Stimulated activated CD8-positive, alpha-beta memory T cell treated with anti-CD3 and anti-CD28 coated beads, Interleukin-2, amount 100 ng/mL, for 48 hours (primary cell): ENCODE measurements around the gene LTBP1.
"Not testable (repeated sequence)": the region's sequence is repeated elsewhere in the genome, so short reads cannot be mapped to it uniquely, and the experiment has no call there.

Experiments
- DNase-seq, 2 donors: peaks; one replicate each; pipeline ENCODE4 v3.0.0-alpha.2; 2020; ENCODE audit warnings: low read depth in 2 of 2

LTBP1 gene, protein sequence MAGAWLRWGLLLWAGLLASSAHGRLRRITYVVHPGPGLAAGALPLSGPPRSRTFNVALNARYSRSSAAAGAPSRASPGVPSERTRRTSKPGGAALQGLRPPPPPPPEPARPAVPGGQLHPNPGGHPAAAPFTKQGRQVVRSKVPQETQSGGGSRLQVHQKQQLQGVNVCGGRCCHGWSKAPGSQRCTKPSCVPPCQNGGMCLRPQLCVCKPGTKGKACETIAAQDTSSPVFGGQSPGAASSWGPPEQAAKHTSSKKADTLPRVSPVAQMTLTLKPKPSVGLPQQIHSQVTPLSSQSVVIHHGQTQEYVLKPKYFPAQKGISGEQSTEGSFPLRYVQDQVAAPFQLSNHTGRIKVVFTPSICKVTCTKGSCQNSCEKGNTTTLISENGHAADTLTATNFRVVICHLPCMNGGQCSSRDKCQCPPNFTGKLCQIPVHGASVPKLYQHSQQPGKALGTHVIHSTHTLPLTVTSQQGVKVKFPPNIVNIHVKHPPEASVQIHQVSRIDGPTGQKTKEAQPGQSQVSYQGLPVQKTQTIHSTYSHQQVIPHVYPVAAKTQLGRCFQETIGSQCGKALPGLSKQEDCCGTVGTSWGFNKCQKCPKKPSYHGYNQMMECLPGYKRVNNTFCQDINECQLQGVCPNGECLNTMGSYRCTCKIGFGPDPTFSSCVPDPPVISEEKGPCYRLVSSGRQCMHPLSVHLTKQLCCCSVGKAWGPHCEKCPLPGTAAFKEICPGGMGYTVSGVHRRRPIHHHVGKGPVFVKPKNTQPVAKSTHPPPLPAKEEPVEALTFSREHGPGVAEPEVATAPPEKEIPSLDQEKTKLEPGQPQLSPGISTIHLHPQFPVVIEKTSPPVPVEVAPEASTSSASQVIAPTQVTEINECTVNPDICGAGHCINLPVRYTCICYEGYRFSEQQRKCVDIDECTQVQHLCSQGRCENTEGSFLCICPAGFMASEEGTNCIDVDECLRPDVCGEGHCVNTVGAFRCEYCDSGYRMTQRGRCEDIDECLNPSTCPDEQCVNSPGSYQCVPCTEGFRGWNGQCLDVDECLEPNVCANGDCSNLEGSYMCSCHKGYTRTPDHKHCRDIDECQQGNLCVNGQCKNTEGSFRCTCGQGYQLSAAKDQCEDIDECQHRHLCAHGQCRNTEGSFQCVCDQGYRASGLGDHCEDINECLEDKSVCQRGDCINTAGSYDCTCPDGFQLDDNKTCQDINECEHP (N-terminal part only)

GRCh38 chr2:32946314-32947075 lies at the start of gene LTBP1:
Gene LTBP1 (plus strand): TSS chr2:32946953. CDS start chr2:32947325, 372 bp downstream.
- peak; percentile 37 to 51 for DNase-seq

DNA sequence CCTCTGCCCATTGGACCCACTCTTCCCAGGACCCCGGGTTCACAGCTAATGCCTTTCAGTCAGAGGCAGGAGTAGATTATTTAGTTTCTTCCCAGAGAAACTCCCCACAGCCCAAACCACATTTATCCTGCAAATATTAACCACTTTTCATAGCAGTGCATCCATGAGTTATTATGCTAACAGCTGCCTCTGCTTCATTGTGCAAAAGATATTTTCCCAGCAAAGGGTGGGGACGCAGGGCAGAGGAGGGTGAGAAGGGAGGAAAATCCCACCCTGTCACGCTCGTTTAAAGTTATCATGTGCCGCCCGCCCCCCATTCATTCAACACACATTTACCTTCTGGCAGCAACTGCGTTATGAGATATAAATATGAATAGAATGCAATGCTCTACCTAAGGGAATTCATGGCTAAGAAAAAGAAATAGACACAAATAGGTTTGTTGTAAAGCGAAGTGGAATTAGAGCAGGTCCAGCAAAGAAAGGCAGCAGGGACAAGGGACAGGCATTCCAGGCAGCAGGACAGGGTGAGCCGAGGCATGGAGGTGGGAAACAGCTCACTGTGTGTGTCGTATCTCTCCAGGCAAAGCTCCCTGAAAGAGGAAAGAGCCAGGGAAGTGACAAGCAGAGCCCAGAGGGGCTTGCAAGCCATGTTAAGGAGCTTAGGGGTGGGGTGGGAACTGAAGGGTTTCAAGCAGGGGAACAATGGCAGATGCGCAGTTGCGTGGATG lies 46.3 kb upstream of the LTBP1 start:
- no peak for DNase-seq

GRCh38 chr2:32901313-32901712 lies 45.4 kb upstream of the LTBP1 start:
- DNase-seq = no peak

DNA sequence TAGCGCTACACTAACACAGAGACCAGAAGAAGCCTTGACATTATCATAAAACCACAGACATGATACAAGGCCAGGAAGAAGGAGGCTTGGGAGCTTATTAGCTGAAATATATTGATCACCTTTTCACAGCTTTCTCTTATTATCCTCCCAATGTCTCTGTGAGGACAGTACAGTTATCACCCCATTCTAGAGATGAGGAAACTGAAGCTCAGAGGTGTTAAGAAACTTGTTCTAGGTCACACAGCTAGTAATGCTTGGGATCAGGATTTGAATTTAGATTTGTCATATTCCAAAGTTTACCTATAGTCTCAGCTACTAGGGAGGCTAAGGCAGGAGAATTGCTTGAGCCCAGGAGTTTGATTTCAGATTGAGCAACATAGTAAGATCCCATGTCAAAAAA lies 44.6 kb upstream of the LTBP1 start:
- DNase-seq = no peak

GRCh38 chr2:32902986-32903385 lies 43.8 kb upstream of the LTBP1 start:
- no peak for DNase-seq

GRCh38 chr2:32904074-32904473 lies 42.7 kb upstream of the LTBP1 start:
- no peak for DNase-seq

DNA sequence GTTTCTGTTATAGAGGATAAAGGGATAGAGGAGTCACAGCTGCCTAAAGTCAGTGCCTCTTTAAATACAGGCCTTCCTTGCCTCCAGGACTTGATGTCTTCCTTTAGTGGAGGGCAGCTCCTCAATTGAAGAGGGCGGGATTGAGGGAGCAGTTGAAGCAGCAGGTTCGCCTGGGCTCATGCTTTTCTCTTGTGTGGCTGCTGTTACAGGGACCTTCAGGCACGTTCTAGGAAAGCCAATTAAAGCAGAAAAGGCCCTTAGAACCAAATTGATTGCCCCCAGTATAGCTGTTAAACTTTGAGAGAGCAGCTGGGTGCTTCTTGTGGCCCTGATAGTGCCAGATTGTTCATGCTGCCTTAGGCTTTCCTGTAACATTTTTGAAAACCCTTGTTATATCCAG lies 42.0 kb upstream of the LTBP1 start:
- no peak for DNase-seq

GRCh38 chr2:32905270-32905669 lies 41.5 kb upstream of the LTBP1 start:
- no peak for DNase-seq

- DNase-seq = no peak
These were observed 35.7 kb upstream of the LTBP1 start for GRCh38 chr2:32910883-32911598.

DNA sequence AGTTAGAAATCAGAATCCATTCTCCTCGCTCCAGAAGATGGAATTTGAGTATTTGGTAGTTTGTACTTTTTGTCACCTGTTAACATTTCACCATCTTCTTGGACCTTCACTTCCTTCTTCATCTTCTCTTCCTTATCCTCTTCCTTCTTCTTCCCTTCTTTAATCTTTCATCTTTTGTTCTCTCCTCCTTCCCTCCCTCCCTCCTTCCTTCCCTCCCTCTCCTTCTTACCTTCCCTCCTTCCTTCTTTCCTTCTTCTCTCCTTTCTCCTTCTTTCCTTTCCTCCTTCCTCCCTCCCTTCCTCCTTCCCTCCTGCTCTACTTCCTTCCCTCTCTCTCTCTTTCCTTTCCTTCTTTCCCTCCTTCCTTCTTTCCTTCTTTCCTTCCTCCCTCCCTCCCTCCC lies 31.1 kb upstream of the LTBP1 start:
- no peak for DNase-seq

- DNase-seq = no peak
These were observed 28.0 kb upstream of the LTBP1 start for GRCh38 chr2:32918774-32919173.

DNA sequence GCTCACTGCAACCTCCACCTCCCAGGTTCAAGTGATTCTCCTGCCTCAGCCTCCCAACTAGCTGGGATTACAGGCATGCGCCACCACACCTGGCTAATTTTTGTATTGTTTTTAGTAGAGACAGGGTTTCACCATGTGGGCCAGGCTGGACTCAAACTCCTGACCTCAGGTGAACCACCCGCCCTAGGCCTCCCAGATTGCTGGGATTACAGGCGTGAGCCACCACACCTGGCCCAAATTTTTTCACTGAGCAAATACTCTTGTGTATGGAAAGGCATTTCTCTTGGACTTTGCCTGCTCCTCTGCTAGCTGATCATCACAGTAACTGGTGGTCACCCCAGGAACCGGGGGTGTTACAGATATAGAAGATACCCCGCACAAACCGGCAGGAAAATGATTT lies 26.9 kb upstream of the LTBP1 start:
- not testable (repeated sequence) for DNase-seq

DNA sequence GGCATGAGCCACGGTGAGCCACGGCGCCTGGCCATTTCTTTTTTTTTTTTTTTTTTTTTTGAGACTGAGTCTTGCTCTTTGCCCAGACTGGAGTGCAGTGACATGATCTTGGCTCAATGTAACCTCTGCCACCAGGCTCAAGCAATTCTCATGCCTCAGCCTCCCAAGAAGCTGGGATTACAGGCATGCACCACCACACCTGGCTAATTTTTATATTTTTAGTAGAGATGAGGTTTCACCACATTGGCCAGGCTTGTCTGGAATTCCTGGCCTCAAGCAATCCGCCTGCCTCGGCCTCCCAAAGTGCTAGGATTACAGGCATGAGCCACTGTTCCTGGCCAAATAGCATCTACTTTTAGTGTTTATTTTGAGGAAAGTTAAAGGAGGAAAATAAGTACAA lies 25.3 kb upstream of the LTBP1 start:
- not testable (repeated sequence) for DNase-seq

GRCh38 chr2:32922501-32922900 lies 24.3 kb upstream of the LTBP1 start:
- DNase-seq = no peak

- no peak for DNase-seq
These were observed 23.6 kb upstream of the LTBP1 start for GRCh38 chr2:32923109-32923508.

DNA sequence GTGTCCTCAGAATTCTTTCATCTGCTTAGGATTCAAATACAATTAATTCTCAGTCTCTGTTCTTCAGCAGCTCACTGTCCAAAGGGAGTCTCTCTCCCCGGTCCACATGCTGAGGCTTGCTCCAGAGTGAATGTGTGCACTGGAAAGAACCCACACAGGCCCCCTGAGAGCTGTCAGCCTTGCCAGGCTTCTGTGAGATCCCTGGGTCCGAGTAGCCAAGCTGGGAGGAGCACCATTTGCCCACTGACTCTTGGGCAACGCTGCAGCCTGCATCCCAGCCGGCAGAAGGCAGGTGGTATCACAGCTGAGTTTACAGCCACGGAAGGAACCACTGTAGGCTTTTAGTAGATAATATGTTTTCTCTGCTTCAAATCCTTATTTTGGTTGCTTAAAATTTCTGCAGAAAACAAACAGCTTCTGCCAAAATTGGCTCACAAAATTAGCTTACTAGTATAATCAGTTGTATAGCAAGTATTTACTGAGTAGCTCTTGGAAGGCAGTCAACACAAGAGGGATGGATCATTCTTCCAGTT lies 21.4 kb upstream of the LTBP1 start:
- no peak for DNase-seq

- DNase-seq = no peak
These were observed 20.6 kb upstream of the LTBP1 start for GRCh38 chr2:32925976-32926707.

- no peak for DNase-seq
These were observed 20.1 kb upstream of the LTBP1 start for GRCh38 chr2:32926708-32927084.

GRCh38 chr2:32930436-32930835 lies 16.3 kb upstream of the LTBP1 start:
- DNase-seq = no peak
